ENCODE data around the gene USP14. TPM values are rescaled to one million over a fixed set of nuclear protein-coding genes. Genes with fewer than 3 reads are reported as not detected.

USP14 gene
- total RNA-seq, 1 donor from 2014 or later, result 98.4 TPM

DNA sequence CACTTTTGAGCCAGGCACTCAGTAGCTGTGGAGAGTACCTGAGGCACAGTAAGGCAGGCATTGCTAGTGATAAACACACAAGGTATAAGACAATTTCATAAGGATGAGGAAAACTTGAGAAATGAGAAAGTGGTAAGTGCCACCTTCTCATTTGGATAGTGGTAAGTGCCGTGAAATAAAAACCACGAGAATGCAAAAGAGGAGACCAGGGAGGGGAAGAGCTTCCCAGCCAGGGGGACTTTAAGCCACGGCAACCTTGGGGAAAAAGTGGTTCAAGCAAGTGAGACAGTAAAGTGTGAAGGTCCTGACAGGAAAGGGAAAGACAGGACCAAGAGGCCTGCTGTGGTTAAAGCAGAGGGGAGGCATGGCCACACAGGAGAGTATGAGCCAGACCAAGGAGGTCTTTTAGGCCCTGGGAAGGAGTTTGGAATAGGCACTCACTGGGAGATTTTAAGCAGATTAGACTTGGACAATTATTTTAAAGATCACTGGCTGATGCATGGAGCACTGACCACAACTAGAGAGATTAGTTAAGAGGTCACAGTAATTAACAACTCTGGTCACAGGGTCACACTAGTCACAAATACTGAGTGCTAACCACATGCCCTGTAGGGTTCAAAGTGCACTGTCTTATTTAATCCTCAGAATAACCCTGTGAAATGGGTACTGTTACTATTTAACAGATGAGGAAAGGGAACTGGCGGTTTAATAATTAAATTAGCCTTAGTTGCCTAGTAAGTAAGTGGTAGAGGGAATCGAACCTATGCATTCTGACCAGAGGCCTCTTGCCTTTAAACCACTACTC lies 59.4 kb downstream of the USP14 start:
- Mint-ChIP-seq H3K4me1 (ENCODE audit: low read depth) (no peaks in the 10 kb centered on the region), H3K4me3 (ENCODE audit: low read depth) (no peak overlapping the region), H3K27ac (no peak overlapping the region), H3K27me3 (ENCODE audit: low read depth) (no peaks in the 10 kb centered on the region), H3K9me3 (no peaks in the 10 kb centered on the region), H3K36me3 (ENCODE audit: low read depth) (peaks cover 73% of the 10 kb centered on the region)
- intact Hi-C loops (cut with micrococcal nuclease), result no loop called here
- no peak for DNase-seq (ENCODE audit: low spot score)

DNA sequence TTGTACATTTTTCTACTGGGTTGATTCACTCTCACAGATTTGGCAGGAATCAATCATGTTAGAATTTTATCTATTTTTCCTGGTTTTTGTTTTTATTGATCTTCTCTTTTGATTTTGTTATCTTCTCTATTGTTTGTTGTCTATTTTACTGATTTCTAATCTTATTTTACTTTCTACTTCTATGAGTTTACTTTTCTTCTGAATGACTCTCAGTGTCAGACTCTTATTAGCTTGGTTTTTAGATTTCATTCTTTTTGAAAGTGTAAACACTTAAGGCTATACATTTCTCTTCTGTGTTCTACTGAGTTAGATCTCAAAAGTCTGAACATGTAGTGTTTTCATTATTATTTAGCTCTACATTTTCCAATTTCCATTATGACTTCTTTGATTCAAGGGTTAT lies 62.4 kb downstream of the USP14 start:
- intact Hi-C loops (cut with micrococcal nuclease), result no loop called here
- H3K9me3 Mint-ChIP-seq, result no peaks in the 10 kb centered on the region
- H3K4me3 Mint-ChIP-seq (ENCODE audit: low read depth), result no peak overlapping the region
- H3K4me1 Mint-ChIP-seq (ENCODE audit: low read depth), result no peaks in the 10 kb centered on the region
- H3K36me3 Mint-ChIP-seq (ENCODE audit: low read depth), result peaks cover 70% of the 10 kb centered on the region
- peak overlapping the region; percentile 18 for H3K27ac Mint-ChIP-seq
- no peak for DNase-seq (ENCODE audit: low spot score)
- no peaks in the 10 kb centered on the region for H3K27me3 Mint-ChIP-seq (ENCODE audit: low read depth)

DNA sequence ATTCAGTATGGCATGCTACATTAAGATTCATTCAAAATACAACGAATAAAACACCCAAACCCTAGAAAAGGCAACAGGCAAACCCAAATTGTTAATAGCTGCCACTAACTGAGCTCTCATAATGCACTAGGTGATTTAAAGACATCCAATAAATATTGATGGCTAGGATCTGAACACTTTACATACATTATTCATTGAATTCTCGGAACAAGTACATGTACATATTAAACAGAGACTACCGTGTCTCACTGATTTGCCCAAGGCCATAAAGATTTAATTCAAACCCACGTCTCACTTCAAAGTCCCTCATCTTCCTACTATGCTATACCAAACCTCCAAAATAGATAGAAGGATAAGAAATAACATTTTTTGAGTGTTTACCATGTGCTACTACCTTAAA lies 67.4 kb downstream of the USP14 start:
- Mint-ChIP-seq H3K4me3 (ENCODE audit: low read depth) (no peak overlapping the region), H3K36me3 (ENCODE audit: low read depth) (peaks cover 53% of the 10 kb centered on the region), H3K4me1 (ENCODE audit: low read depth) (no peaks in the 10 kb centered on the region), H3K27ac (no peak overlapping the region), H3K9me3 (no peaks in the 10 kb centered on the region), H3K27me3 (ENCODE audit: low read depth) (no peaks in the 10 kb centered on the region)
- DNase-seq (ENCODE audit: low spot score), result no peak
- intact Hi-C loops (cut with micrococcal nuclease), result no loop called here

DNA sequence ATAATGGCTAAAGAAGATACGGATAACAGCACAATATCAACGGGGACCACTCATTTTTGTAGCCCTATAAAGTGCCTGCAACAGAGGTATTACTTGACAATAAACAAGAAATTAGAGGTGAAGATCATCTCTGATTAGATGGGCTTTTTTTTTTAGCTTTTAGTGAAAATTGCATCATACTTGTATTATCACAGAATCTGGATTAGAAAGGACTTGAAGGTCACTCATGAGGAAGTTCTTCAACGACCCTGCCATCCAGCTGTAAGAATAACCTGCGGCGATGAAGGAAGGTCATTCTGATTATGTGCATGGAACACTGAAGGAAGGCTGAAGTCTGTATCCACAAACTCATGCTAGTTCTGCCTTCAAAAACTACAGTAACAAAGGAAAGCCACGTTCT lies 69.0 kb downstream of the USP14 start:
- no peak for DNase-seq (ENCODE audit: low spot score)
- Mint-ChIP-seq H3K27me3 (ENCODE audit: low read depth) (no peaks in the 10 kb centered on the region), H3K36me3 (ENCODE audit: low read depth) (peaks cover 48% of the 10 kb centered on the region), H3K4me3 (ENCODE audit: low read depth) (no peak overlapping the region), H3K4me1 (ENCODE audit: low read depth) (no peaks in the 10 kb centered on the region), H3K9me3 (no peaks in the 10 kb centered on the region), H3K27ac (no peak overlapping the region)
- intact Hi-C loops (cut with micrococcal nuclease), result no loop called here

DNA sequence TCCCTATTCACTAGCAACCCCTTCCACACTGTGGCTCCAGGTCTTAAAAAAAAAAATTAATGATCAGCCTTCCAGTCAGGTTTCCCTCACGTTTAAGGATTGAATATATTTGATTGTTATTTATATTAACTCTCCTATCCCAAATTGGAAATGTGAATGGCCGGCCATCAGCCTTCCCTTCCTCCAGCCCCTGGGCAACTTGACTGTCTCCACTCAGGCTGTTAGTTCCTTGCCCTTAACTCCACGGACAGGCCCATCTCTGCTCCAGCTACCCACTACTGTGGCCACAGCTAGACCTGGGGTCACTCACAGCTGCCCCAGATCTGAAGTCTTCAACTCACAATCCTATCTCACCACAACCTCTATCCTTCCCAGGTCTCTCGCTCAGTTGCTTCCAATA lies 69.5 kb downstream of the USP14 start:
- no peaks in the 10 kb centered on the region for H3K9me3 Mint-ChIP-seq
- intact Hi-C loops (cut with micrococcal nuclease), result no loop called here
- H3K36me3 Mint-ChIP-seq (ENCODE audit: low read depth), result peaks cover 48% of the 10 kb centered on the region
- no peak overlapping the region for H3K4me3 Mint-ChIP-seq (ENCODE audit: low read depth)
- no peaks in the 10 kb centered on the region for H3K27me3 Mint-ChIP-seq (ENCODE audit: low read depth)
- no peak for DNase-seq (ENCODE audit: low spot score)
- H3K27ac Mint-ChIP-seq, result no peak overlapping the region
- H3K4me1 Mint-ChIP-seq (ENCODE audit: low read depth), result no peaks in the 10 kb centered on the region

DNA sequence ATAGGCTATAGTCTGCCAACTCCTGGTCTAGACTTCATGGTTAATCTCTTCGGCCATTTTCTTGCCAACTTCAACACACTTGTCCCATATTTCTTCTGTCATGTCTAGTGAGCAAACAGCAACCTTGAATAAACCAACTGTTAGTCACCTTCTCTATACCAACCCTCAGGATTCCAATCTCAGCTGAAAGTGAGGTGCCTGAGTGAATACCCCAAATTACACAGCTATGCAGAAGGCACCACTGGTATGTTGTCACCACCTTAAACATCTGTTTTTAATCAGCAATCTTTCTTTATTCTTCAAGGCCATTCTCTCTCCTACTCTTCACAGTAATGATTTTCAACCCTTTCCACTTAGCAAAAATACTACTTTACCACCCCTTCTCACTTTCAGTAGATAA lies 70.2 kb downstream of the USP14 start:
- intact Hi-C loops (cut with micrococcal nuclease), result no loop called here
- Mint-ChIP-seq H3K4me3 (ENCODE audit: low read depth) (no peak overlapping the region), H3K27me3 (ENCODE audit: low read depth) (no peaks in the 10 kb centered on the region), H3K36me3 (ENCODE audit: low read depth) (peaks cover 45% of the 10 kb centered on the region), H3K27ac (no peak overlapping the region), H3K4me1 (ENCODE audit: low read depth) (no peaks in the 10 kb centered on the region), H3K9me3 (no peaks in the 10 kb centered on the region)
- DNase-seq (ENCODE audit: low spot score), result no peak

DNA sequence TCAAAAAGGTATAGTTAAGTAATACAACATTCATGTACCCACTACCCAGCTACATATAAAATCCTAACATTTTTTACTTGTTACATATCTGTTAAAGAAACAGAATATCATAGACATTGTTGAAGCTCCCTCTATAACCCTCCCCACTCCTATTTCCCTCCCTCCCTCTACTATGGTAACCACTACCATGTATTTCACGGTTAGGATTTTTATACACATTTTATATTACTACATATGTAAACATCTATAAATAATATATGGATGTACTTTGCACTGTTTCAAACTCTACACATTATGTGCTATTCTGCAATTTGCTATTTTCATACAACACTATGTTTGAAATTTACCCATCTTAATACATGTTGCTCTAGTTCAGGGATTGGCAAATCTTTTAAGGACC lies 73.2 kb downstream of the USP14 start:
- no peak for DNase-seq (ENCODE audit: low spot score)
- intact Hi-C loops (cut with micrococcal nuclease), result no loop called here
- Mint-ChIP-seq H3K9me3 (no peaks in the 10 kb centered on the region), H3K36me3 (ENCODE audit: low read depth) (peaks cover 44% of the 10 kb centered on the region), H3K4me1 (ENCODE audit: low read depth) (no peaks in the 10 kb centered on the region), H3K27ac (no peak overlapping the region), H3K27me3 (ENCODE audit: low read depth) (no peaks in the 10 kb centered on the region), H3K4me3 (ENCODE audit: low read depth) (no peak overlapping the region)

DNA sequence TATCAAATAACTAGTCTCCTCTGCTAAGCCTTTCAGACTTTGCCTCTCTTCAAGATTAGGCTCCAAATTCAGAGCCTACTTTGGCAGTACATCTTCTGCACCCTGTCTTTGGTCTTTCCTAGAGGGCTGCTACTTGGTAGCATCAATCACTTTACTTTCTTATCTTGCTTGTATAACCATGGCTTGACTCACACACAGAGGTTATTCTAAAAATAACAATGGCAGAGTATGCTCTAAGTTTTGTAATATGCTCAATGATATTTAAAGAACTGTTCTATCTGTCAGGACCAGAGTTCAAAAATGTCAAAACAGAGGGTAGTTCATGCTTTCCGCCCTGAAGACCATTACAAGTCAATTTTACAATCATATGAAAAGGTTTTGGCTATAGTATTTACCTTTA lies 81.8 kb downstream of the USP14 start:
- H3K27me3 Mint-ChIP-seq (ENCODE audit: low read depth), result no peaks in the 10 kb centered on the region
- H3K9me3 Mint-ChIP-seq, result no peaks in the 10 kb centered on the region
- DNase-seq (ENCODE audit: low spot score), result no peak
- intact Hi-C loops (cut with micrococcal nuclease), result no loop called here
- peaks cover 44% of the 10 kb centered on the region for H3K36me3 Mint-ChIP-seq (ENCODE audit: low read depth)
- H3K4me3 Mint-ChIP-seq (ENCODE audit: low read depth), result no peak overlapping the region
- peaks cover 2% of the 10 kb centered on the region for H3K4me1 Mint-ChIP-seq (ENCODE audit: low read depth)
- H3K27ac Mint-ChIP-seq, result no peak overlapping the region

DNA sequence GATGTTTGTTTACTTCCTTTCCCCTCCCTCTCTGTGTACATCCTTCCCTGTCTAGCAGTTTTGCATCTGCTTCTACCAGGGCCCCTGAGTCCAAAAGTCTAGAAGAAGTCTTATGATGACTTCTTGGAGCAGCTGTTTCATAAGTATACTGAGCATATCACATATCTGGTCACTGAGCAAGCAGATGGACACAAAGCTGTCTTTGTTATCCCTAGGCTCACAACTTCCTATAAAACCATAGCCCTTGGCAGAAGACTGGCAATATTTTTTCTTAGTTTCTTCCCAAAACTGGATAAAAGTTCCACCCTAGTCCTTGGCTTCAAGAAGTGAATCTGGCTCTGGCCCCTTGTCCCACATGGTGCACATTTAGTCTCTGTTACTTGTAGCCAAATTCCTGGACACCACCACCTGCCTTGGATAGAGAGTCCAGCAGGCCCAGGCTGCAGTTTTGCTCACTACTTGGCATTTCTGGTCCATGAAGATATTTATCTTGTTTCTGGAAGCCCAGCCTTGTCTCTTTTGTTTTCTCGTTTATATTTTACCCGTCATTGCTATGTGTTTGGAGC lies 87.0 kb downstream of the USP14 start:
- DNase-seq (ENCODE audit: low spot score), result no peak
- H3K4me3 Mint-ChIP-seq (ENCODE audit: low read depth), result no peak overlapping the region
- H3K36me3 Mint-ChIP-seq (ENCODE audit: low read depth), result peaks cover 61% of the 10 kb centered on the region
- intact Hi-C loops (cut with micrococcal nuclease), result no loop called here
- peaks cover 2% of the 10 kb centered on the region for H3K4me1 Mint-ChIP-seq (ENCODE audit: low read depth)
- H3K27me3 Mint-ChIP-seq (ENCODE audit: low read depth), result no peaks in the 10 kb centered on the region
- no peak overlapping the region for H3K27ac Mint-ChIP-seq
- H3K9me3 Mint-ChIP-seq, result no peaks in the 10 kb centered on the region

DNA sequence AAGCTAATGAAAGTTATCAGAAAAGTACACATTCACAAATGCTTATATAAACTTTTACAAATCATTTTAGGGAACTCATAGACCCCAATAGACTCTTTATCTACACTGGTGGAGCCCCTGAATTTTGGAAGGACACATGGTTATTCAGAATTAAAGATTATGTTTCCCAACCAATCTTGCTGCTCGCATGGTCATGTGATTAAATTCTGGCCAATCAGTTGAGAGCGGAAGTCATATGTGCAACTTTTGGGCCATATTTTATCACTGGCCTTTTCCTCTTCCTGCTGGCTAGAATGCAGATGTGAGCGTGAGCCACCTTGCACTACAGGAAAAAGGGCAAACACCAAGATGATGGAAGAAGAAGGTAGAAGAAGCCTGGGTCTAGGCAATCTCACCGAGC lies 89.7 kb downstream of the USP14 start:
- H3K36me3 Mint-ChIP-seq (ENCODE audit: low read depth), result peaks cover 72% of the 10 kb centered on the region
- H3K4me3 Mint-ChIP-seq (ENCODE audit: low read depth), result no peak overlapping the region
- no peaks in the 10 kb centered on the region for H3K9me3 Mint-ChIP-seq
- intact Hi-C loops (cut with micrococcal nuclease), result no loop called here
- H3K4me1 Mint-ChIP-seq (ENCODE audit: low read depth), result no peaks in the 10 kb centered on the region
- no peak for DNase-seq (ENCODE audit: low spot score)
- no peaks in the 10 kb centered on the region for H3K27me3 Mint-ChIP-seq (ENCODE audit: low read depth)
- no peak overlapping the region for H3K27ac Mint-ChIP-seq

DNA sequence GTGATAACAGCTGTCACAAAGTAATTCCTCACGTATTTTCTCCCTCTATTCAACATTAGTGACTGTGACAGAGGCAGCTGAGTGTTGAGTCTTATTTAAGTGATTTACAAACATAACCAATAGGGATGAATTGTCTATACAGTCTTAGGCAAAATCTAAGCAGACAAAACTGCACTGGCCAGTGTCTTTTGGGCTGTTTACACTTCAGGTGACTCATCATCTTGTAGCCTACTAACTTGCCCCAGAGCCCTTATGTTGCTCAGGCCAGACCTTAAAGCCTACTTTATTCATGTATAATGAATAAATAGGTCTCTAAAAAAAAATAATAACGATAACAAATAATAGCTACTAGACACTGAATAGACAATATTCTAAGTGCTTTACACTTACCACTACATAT lies 92.3 kb downstream of the USP14 start:
- Mint-ChIP-seq H3K27ac (no peak overlapping the region), H3K9me3 (no peaks in the 10 kb centered on the region), H3K27me3 (ENCODE audit: low read depth) (no peaks in the 10 kb centered on the region), H3K4me3 (ENCODE audit: low read depth) (no peak overlapping the region), H3K36me3 (ENCODE audit: low read depth) (peaks cover 67% of the 10 kb centered on the region), H3K4me1 (ENCODE audit: low read depth) (no peaks in the 10 kb centered on the region)
- intact Hi-C loops (cut with micrococcal nuclease), result no loop called here
- DNase-seq (ENCODE audit: low spot score), result no peak

DNA sequence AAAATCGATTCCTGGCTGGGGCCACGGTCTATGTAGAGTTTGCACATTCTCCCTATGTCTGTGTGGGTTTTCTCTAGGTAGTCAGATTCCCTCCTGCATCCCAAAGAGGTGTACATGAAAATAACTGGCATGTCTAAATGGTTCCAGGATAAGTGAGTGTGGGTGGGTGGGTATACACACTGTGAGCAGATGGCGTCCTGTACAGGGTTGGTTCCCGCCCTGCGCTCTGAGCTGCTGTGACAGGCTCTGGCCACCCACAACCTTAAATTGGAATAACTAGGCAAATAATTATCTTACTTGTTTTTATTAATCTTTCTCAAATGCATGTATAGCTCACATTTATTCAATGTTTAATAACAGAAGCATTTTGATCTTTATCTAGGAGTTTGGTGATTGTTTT lies 93.2 kb downstream of the USP14 start:
- H3K4me1 Mint-ChIP-seq (ENCODE audit: low read depth), result no peaks in the 10 kb centered on the region
- no peaks in the 10 kb centered on the region for H3K9me3 Mint-ChIP-seq
- intact Hi-C loops (cut with micrococcal nuclease), result no loop called here
- H3K4me3 Mint-ChIP-seq (ENCODE audit: low read depth), result no peak overlapping the region
- H3K27ac Mint-ChIP-seq, result no peak overlapping the region
- no peaks in the 10 kb centered on the region for H3K27me3 Mint-ChIP-seq (ENCODE audit: low read depth)
- no peak for DNase-seq (ENCODE audit: low spot score)
- peaks cover 70% of the 10 kb centered on the region for H3K36me3 Mint-ChIP-seq (ENCODE audit: low read depth)

DNA sequence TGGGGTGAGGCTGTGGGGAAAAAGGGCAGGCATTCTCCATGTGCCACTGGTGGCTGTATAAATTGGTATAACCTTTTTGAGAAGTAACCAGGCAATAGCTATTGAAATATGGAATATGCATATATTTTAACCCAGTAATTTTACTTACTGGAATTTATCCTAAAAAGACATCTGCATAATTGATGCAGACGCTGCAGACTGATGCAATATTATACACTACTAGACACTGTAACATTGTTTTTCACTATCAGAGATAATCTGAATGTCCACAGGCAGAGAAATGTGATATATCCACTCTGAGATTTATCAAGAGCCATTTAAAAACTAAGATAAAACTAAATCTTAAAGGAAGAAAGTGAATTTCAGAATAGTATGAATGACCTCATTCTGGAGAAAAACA lies 94.8 kb downstream of the USP14 start:
- intact Hi-C loops (cut with micrococcal nuclease), result no loop called here
- Mint-ChIP-seq H3K9me3 (no peaks in the 10 kb centered on the region), H3K36me3 (ENCODE audit: low read depth) (peaks cover 79% of the 10 kb centered on the region), H3K27ac (no peak overlapping the region), H3K4me1 (ENCODE audit: low read depth) (no peaks in the 10 kb centered on the region), H3K27me3 (ENCODE audit: low read depth) (no peaks in the 10 kb centered on the region), H3K4me3 (ENCODE audit: low read depth) (no peak overlapping the region)
- DNase-seq (ENCODE audit: low spot score), result no peak

Data from activated T-helper 2 cell treated with anti-CD3 and anti-CD28 coated beads, Interferon-gamma antibody, Interleukin-2, Interleukin-4, amounts not matched to agents 10 μg/mL and 5 μg/mL and 100 μg/mL, durations not matched to agents 14 hours and 24 hours and 36 hours (primary cell).